Breast epithelium (tissue), 4 donors: ENCODE data around the gene NCR2. TPM values are rescaled to one million over a fixed set of nuclear protein-coding genes. Genes with fewer than 3 reads are reported as not detected.

Source experiments
- DNase-seq, 2 donors: peaks; one replicate each; pipeline ENCODE4 v3.0.0-alpha.2; 2019; ENCODE audit warnings: low spot score in 2 of 2
- H3K27ac ChIP-seq, 2 donors: fragments of 200-600 bp; sonication (generic) in 1 of 2; one replicate each; pipeline ENCODE4 v1.5.1; 2016 to 2019; ENCODE audit warnings: mild to moderate bottlenecking in 1 of 2
- H3K27me3 ChIP-seq, 2 donors: fragments of 200-600 bp; sonication (generic) in 1 of 2; one replicate each; pipeline versions ENCODE4 v1.5.1 to v1.6.0; 2017 to 2019; ENCODE audit warnings: control low read depth in 1 of 2, mild to moderate bottlenecking in 1 of 2
- H3K36me3 ChIP-seq: fragments of 200-600 bp; one replicate; pipeline ENCODE4 v1.5.1; 2019
- H3K4me1 ChIP-seq, 2 donors: fragments of 200-600 bp; sonication (generic); one replicate each; pipeline ENCODE4 v1.5.1; 2016 to 2019; ENCODE audit warnings: control low read depth in 1 of 2
- H3K4me3 ChIP-seq, 3 donors: fragments of 200-600 bp; sonication (generic); 1 replicate in 2 of 3; 2 replicates in 1 of 3; pipeline ENCODE4 v1.5.1; 2016 to 2019; ENCODE audit warnings: mild to moderate bottlenecking in 3 of 3, moderate library complexity in 2 of 3
- H3K9me3 ChIP-seq, 2 donors: fragments of 200-600 bp; sonication (generic) in 1 of 2; one replicate each; pipeline ENCODE4 v1.5.1; 2016 to 2019; ENCODE audit warnings: control low read depth in 1 of 2
- POLR2A ChIP-seq: fragments of 450-650 bp; IDR thresholded peaks from one replicate; pipeline ENCODE4 v1.6.1; 2016; ENCODE audit warnings: antibody characterized with exemption, mild to moderate bottlenecking, moderate library complexity
- POLR2AphosphoS5 ChIP-seq, 3 donors: sonication (generic); formaldehyde crosslinking; IDR thresholded peaks; one replicate each; pipeline ENCODE4 v1.6.1; 2017; ENCODE audit warnings: antibody characterized with exemption in 3 of 3
- intact Hi-C: fragments of 100-400 bp; cut with DNase I; formaldehyde crosslinking; loops from one replicate; pipeline ENCODE4 v1.15.1; 2023; ENCODE audit warnings: low total_unique reads
- total RNA-seq, 3 donors: library from RNA; depleted of rRNA; stranded (reverse); fragments of >200 nt; gene quantifications; one replicate each; pipeline ENCODE4 v1.1.0, GENCODE V29; 2016
- TF ChIP-seq, protein P1 (sequence below), 3 donors: fragments of 450-650 bp; IDR thresholded peaks; one replicate each; pipeline ENCODE4 v1.5.1; 2016 to 2017; ENCODE audit warnings: antibody characterized with exemption in 3 of 3, mild to moderate bottlenecking in 3 of 3, moderate library complexity in 3 of 3

NCR2 gene
- total RNA-seq, 3 donors from 2014 or later = not detected

DNA sequence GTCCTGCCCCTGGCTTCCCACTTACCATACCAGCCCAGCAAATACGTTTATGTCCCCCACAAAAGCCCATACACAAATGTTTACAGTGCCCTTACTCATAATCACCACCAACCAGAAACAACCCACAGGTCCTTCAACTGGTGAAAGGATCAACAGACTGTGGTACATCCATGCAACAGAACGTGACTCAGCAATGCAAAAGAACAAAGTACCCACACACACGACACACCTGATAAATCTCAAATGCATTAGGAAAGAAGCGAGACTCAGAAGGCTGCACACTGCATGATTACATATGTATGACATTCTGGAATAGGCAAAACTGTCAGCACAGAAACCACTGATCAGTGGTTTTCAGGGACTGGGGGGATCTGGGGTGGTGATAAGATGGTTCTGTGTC is 20.5 kb downstream of the NCR2 start:
- intact Hi-C loops = no loop called here

DNA sequence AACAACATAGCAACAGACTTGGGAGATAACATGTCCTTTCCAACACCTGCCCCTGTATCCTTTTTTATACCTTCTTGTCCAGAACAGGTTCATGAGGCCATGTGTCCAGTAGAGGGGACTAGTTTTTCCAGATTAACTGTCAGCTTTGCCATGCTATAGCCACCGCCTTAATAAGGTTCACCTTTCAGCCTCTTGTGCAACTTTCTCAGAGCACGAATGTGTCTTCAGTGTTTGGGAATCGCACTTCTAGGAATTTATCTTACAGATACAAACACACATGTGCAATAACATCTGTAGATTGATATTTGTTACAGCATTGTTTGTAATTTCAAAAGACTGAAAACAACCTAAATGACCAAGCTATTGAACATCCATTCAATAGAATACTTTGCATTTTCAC is 21.4 kb downstream of the NCR2 start:
- no peak for DNase-seq
- Histone ChIP-seq H3K4me3 (no peak overlapping the region), H3K36me3 (no peaks in the 10 kb centered on the region)

More for the DNA sequence above, 20.5 kb downstream of the NCR2 start:
- Histone ChIP-seq H3K4me3 (no peak overlapping the region), H3K27ac (no peak overlapping the region), H3K27me3 (no peaks in the 10 kb centered on the region), H3K9me3 (peaks cover 9 to 11% of the 10 kb centered on the region in 2 donors), H3K4me1 (no peaks in the 10 kb centered on the region), H3K36me3 (no peaks in the 10 kb centered on the region)
- TF ChIP-seq POLR2A (no peak), POLR2AphosphoS5 (IDR thresholded peaks at IDR 0.05) (no peak)
- TF ChIP-seq, protein P1, sequence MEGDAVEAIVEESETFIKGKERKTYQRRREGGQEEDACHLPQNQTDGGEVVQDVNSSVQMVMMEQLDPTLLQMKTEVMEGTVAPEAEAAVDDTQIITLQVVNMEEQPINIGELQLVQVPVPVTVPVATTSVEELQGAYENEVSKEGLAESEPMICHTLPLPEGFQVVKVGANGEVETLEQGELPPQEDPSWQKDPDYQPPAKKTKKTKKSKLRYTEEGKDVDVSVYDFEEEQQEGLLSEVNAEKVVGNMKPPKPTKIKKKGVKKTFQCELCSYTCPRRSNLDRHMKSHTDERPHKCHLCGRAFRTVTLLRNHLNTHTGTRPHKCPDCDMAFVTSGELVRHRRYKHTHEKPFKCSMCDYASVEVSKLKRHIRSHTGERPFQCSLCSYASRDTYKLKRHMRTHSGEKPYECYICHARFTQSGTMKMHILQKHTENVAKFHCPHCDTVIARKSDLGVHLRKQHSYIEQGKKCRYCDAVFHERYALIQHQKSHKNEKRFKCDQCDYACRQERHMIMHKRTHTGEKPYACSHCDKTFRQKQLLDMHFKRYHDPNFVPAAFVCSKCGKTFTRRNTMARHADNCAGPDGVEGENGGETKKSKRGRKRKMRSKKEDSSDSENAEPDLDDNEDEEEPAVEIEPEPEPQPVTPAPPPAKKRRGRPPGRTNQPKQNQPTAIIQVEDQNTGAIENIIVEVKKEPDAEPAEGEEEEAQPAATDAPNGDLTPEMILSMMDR (IDR thresholded peaks at IDR 0.05) = no peak
- DNase-seq = peak in 1 of 2 donors; percentile 2

DNA sequence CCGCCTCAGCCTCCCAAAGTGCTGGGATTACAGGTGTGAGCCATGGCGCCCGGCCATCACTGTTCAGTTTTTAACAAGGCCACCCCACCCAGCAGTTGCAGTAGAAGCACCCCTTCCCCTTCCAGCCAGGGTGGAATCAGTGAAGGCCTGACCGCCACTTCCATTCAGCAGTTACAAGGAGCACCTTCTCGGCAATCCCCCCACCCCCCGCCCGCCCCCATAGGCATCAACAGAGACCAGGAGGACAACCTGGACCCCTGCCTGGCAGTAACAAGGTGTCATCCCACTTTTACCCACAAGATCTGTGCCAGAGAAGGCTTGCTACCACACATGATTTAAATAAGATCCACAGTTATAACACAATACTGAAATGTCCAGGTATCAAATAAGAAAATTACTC is 23.1 kb downstream of the NCR2 start:
- no peak for DNase-seq
- H3K4me1 ChIP-seq = no peaks in the 10 kb centered on the region
- no peak overlapping the region for H3K4me3 ChIP-seq
- intact Hi-C loops = no loop called here
- H3K9me3 ChIP-seq = peaks cover 9 to 11% of the 10 kb centered on the region in 2 donors
- no peaks in the 10 kb centered on the region for H3K27me3 ChIP-seq
- no peak overlapping the region for H3K27ac ChIP-seq
- H3K36me3 ChIP-seq = no peaks in the 10 kb centered on the region
- TF ChIP-seq POLR2A = no peak
- TF ChIP-seq, protein P1 (IDR thresholded peaks at IDR 0.05) = no peak
- TF ChIP-seq POLR2AphosphoS5 (IDR thresholded peaks at IDR 0.05) = no peak

More for the DNA sequence above, 21.4 kb downstream of the NCR2 start:
- H3K27me3 ChIP-seq = no peaks in the 10 kb centered on the region
- H3K9me3 ChIP-seq = peaks cover 9 to 11% of the 10 kb centered on the region in 2 donors
- no peaks in the 10 kb centered on the region for H3K4me1 ChIP-seq
- intact Hi-C loops = no loop called here
- TF ChIP-seq, protein P1 (IDR thresholded peaks at IDR 0.05) = no peak
- TF ChIP-seq POLR2A (no peak), POLR2AphosphoS5 (IDR thresholded peaks at IDR 0.05) (no peak)
- no peak overlapping the region for H3K27ac ChIP-seq

DNA sequence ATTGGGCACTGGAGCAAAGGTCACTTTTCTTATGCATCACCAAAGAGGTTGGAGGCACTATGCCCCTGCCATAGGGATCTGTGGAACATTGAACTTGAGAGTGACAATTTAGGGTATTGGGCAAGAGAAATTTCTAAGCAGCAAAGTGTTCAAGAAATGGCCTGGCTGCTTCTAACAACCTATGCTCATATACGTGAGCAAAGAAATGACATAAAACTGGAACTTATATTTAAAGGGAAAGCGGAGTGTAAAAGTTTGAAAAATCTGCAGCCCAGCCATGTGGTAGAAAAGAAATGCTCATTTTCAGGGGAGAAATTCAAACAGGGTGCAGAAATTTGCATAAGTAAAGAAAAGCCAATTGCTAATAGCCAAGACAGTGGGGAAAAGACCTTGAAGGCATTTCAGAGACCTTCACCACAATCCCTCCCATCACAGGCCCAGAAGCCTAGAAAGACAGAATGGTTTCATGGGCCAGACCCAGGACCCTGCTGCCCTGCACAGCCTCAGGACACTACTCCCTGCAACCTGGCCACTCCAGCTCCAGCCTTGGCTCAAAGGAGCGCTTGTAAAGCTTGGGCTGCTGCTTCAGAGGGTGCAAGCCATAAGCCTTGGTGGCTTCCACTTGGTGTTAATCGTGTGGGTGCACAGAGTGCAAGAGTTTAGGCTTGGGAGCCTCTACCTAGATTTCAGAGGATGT is 24.4 kb downstream of the NCR2 start:
- Histone ChIP-seq H3K36me3 (no peaks in the 10 kb centered on the region), H3K9me3 (peaks cover 9 to 11% of the 10 kb centered on the region in 2 donors), H3K4me1 (no peaks in the 10 kb centered on the region), H3K4me3 (no peak overlapping the region), H3K27me3 (no peaks in the 10 kb centered on the region), H3K27ac (no peak overlapping the region)
- no peak for DNase-seq
- TF ChIP-seq POLR2A = no peak
- TF ChIP-seq, protein P1 (IDR thresholded peaks at IDR 0.05) = no peak
- TF ChIP-seq POLR2AphosphoS5 (IDR thresholded peaks at IDR 0.05) = no peak
- intact Hi-C loops = loop anchor here (10.0 kb wide), 1 partner anchor 235 kb away; no protein-coding TSS in a partner anchor

DNA sequence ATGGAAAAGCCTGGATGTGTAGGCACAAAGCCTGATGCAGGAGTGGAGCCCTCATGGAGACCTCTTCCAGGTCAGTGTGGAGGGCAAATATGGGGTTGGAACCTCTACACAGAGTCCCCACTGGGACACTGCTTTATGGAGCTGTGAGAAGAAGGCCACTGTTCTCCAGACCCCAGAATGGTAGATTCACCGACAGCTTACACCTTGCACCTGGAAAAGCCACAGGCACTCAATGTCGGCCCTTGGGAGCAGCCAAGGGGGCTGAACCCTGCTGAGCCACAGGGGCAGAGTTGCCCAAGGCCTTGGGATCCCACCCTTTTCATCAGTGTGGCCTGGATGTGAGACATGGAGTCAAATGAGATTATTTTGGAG is 24.9 kb downstream of the NCR2 start:
- TF ChIP-seq, protein P1 (IDR thresholded peaks at IDR 0.05) = no peak
- no peak for TF ChIP-seq POLR2AphosphoS5 (IDR thresholded peaks at IDR 0.05)
- TF ChIP-seq POLR2A = no peak
- intact Hi-C loops = loop anchor here (10.0 kb wide), 1 partner anchor 235 kb away; no protein-coding TSS in a partner anchor
- Histone ChIP-seq H3K27ac (no peak overlapping the region), H3K4me1 (no peaks in the 10 kb centered on the region), H3K4me3 (no peak overlapping the region), H3K27me3 (no peaks in the 10 kb centered on the region), H3K36me3 (no peaks in the 10 kb centered on the region), H3K9me3 (peaks cover 9 to 11% of the 10 kb centered on the region in 2 donors)
- DNase-seq = no peak
